ENCODE results near the gene ANXA10.

DNA sequence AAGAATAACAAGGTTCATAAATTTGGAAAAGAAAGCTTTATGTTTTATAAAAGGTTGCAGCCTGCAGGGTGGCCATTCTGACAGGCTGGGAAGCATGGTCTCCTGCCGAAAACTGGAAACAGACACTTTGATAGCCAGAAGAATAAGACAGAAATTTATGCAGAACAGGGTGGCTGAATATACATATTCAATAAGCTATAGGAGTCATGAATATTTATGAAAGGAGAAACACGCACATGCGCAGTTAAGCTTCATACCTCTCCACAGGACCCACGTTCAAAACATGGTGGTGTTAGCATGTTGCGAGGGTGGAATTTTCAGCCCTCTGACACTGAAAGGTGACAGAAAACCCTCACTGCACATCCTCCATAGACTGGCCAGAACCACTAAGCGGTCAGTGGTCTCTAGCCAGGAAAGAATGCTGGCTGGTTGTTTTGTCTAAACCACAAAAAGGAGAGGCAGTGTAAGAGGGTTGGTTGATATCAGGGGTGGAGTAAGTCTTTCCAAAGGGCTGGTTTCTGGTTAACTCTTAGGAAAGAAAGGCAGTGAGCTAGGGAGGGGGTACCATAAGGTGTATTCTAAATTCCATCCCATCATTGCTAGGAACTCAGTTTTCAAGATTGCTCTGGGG, 58.2 kb downstream of the ANXA10 start:
- no peak for TF ChIP-seq TARDBP (IDR thresholded peaks at IDR 0.05)
- TF ChIP-seq SUZ12 (IDR thresholded peaks at IDR 0.05), result no peak
- no peak for TF ChIP-seq ELF4 (IDR thresholded peaks at IDR 0.05)
